Naive thymus-derived CD4-positive, alpha-beta T cell (primary cell): ENCODE results near the gene GRB7. TPM values are rescaled to one million over a fixed set of nuclear protein-coding genes. Genes with fewer than 3 reads are reported as not detected.
A peak's percentile ranks its signal among the peaks of the same experiment; 100 is the strongest.
"Not testable (repeated sequence)": the region's sequence is repeated elsewhere in the genome, so short reads cannot be mapped to it uniquely, and the experiment has no call there.

Experiments used
- ATAC-seq: fragments of 150-1000 bp; cut with Tn5 transposase; 2 replicates; pipeline ENCODE4 v1.10.0; 2021; ENCODE audit warnings: mild to moderate bottlenecking, moderate library complexity
- CTCF ChIA-PET: fragments of 350-600 bp; sonication (Branson Sonifier 250); formaldehyde crosslinking; loops from one replicate; lab custom pipeline; 2021; ENCODE audit warnings: antibody characterized with exemption; lab: Charles Lee
- POLR2A ChIA-PET: fragments of 350-600 bp; sonication (Branson Sonifier 250); formaldehyde crosslinking; loops from one replicate; lab custom pipeline; 2021; ENCODE audit warnings: antibody characterized with exemption, inconsistent platforms; lab: Charles Lee
- DNase-seq, 9 donors: peaks; one replicate each; pipeline versions ENCODE4 v3.0.0 to v3.0.0-alpha.2; 2020 to 2022; ENCODE audit warnings: mixed read lengths in 1 of 9
- H3K27ac ChIP-seq: one replicate; pipeline ENCODE4 v1.7.0; 2013; ENCODE audit warnings: mild to moderate bottlenecking, low read depth, low read length, moderate library complexity
- H3K27me3 ChIP-seq, 2 donors: one replicate each; pipeline ENCODE4 v1.7.0; 2013; ENCODE audit warnings: low read length in 2 of 2, mild to moderate bottlenecking in 2 of 2, moderate library complexity in 2 of 2; ENCODE audit not compliant: control insufficient read depth in 2 of 2, insufficient read depth in 2 of 2
- H3K36me3 ChIP-seq, 3 experiments: 1 replicate in 2 of 3; 2 replicates in 1 of 3; pipeline ENCODE4 v1.7.0; 2013; ENCODE audit warnings: low read length in 3 of 3, mild to moderate bottlenecking in 3 of 3, moderate library complexity in 1 of 3; ENCODE audit not compliant: insufficient read depth in 3 of 3, control insufficient read depth in 2 of 3
- H3K4me1 ChIP-seq, 2 donors: one replicate each; pipeline ENCODE4 v1.7.0; 2013; ENCODE audit warnings: low read length in 2 of 2, mild to moderate bottlenecking in 2 of 2, moderate library complexity in 1 of 2; ENCODE audit not compliant: control insufficient read depth in 2 of 2, insufficient read depth in 2 of 2
- H3K4me3 ChIP-seq: 2 replicates; pipeline ENCODE4 v1.7.0; 2013; ENCODE audit warnings: mild to moderate bottlenecking, low read length
- H3K9me3 ChIP-seq, 3 experiments: 1 replicate in 2 of 3; 2 replicates in 1 of 3; pipeline ENCODE4 v1.7.0; 2013; ENCODE audit warnings: low read length in 3 of 3; ENCODE audit not compliant: control insufficient read depth in 2 of 3
- H3K27ac Mint-ChIP-seq, 9 donors: one replicate each; pipeline ENCODE4 v1.8.0; 2020 to 2022; ENCODE audit warnings: mixed read lengths in 9 of 9, mild to moderate bottlenecking in 8 of 9, moderate library complexity in 5 of 9, inconsistent platforms in 2 of 9
- H3K27me3 Mint-ChIP-seq, 5 donors: one replicate each; pipeline ENCODE4 v1.8.0; 2021 to 2022; ENCODE audit warnings: mixed read lengths in 5 of 5, mild to moderate bottlenecking in 1 of 5
- H3K36me3 Mint-ChIP-seq, 5 donors: one replicate each; pipeline ENCODE4 v1.8.0; 2020 to 2022; ENCODE audit warnings: mixed read lengths in 5 of 5, mild to moderate bottlenecking in 3 of 5, inconsistent platforms in 1 of 5
- H3K4me1 Mint-ChIP-seq, 7 donors: one replicate each; pipeline ENCODE4 v1.8.0; 2020 to 2022; ENCODE audit warnings: mixed read lengths in 7 of 7, mild to moderate bottlenecking in 3 of 7, inconsistent platforms in 1 of 7
- H3K4me3 Mint-ChIP-seq, 10 donors: one replicate each; pipeline ENCODE4 v1.8.0; 2020 to 2022; ENCODE audit warnings: mild to moderate bottlenecking in 10 of 10, mixed read lengths in 10 of 10, moderate library complexity in 6 of 10, inconsistent platforms in 2 of 10
- H3K9me3 Mint-ChIP-seq, 11 donors: one replicate each; pipeline ENCODE4 v1.8.0; 2020 to 2022; ENCODE audit warnings: mixed read lengths in 11 of 11, mild to moderate bottlenecking in 4 of 11, inconsistent platforms in 1 of 11, moderate library complexity in 1 of 11
- intact Hi-C, 2 donors: fragments of 100-400 bp; cut with micrococcal nuclease; formaldehyde crosslinking; loops; one replicate each; pipeline ENCODE4 v1.15.1; 2023
- polyA plus RNA-seq, 2 donors: library from polyadenylated mRNA; unstranded; fragments of 300-500 nt; fragmentation: Illumina TruSeq; gene quantifications; one replicate each; pipeline ENCODE4 v1.2.3, GENCODE V29; 2021
- total RNA-seq, 6 experiments: library from RNA in 5 of 6; stranded (reverse) in 5 of 6; gene quantifications; 1 replicate in 5 of 6; 2 replicates in 1 of 6; pipeline ENCODE4 v1.2.3 and lab custom pipeline; 2021 to 2026

GRB7 gene
- total and polyA plus RNA-seq, 7 experiments from 2014 or later, result 0.99 TPM; not detected in 6

DNA sequence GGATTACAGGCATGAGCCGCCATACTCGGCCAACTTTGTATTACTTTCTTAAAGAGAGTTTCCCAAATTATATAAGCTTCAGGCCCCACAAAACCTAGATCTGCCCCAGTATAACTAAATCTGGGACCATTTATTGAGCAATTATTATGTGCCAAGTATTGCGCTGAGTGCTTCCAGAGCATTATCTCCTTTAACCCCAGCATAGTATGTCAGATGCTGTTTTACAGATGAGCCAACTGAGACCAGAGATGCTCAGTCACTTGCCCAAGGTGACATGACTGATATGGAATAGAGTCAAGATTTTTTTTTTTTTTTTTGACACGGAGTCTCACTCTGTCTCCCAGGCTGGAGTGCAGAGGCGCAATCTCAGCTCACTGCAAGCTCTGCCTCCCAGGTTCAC is 39.8 kb upstream of the GRB7 start:
- intact Hi-C loops, result no loop called here
- peaks cover 28 to 45% (median 29%) of the 10 kb centered on the region in 5 donors for H3K27me3 Mint-ChIP-seq
- H3K27ac Mint-ChIP-seq, result no peak overlapping the region
- DNase-seq (no peak), ATAC-seq (no peak)
- POLR2A ChIA-PET, result no interaction called here
- H3K36me3 Mint-ChIP-seq, result peaks cover 0 to 20% (median 6%) of the 10 kb centered on the region in 5 donors
- Histone ChIP-seq H3K4me3 (no peak overlapping the region), H3K4me1 (no peaks in the 10 kb centered on the region), H3K36me3 (no peaks in the 10 kb centered on the region), H3K27ac (no peak overlapping the region), H3K27me3 (peaks cover 3 to 14% of the 10 kb centered on the region in 2 donors), H3K9me3 (no peaks in the 10 kb centered on the region)
- H3K9me3 Mint-ChIP-seq, result peaks cover 0 to 2% (median 0%) of the 10 kb centered on the region in 11 donors
- CTCF ChIA-PET, result interaction anchor here (0.7 to 1.2 kb wide), 2 partner anchors 265 to 633 kb away, joined by 3 to 4 read pairs; partner anchors contain the start of gene GSDMA
- H3K4me3 Mint-ChIP-seq, result no peak overlapping the region
- peaks cover 0 to 18% (median 10%) of the 10 kb centered on the region in 7 donors for H3K4me1 Mint-ChIP-seq

DNA sequence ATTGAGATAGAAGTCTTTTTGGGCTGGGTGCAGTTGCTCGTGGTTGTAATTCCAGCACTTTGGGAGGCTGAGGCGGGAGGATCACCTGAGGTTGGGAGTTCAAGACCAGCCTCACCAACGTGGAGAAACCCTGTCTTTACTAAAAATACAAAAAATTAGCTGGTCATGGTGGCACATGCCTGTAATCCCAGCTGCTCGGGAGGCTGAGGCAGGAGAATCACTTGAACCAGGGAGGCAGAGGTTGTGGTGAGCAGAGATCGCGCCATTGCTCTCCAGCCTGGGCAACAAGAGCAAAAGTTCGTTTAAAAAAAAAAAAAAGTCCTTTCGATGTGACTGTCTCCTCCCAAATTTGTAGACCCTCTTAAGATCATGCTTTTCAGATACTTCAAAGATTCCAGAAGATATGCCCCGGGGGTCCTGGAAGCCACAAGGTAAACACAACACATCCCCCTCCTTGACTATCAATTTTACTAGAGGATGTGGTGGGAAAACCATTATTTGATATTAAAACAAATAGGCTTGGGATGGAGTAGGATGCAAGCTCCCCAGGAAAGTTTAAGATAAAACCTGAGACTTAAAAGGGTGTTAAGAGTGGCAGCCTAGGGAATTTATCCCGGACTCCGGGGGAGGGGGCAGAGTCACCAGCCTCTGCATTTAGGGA is 38.5 kb upstream of the GRB7 start:
- POLR2A ChIA-PET, result interaction anchor here (1.5 kb wide), 1 partner anchor 11 kb away, joined by 4 read pairs; the partner anchor contains the start of gene PGAP3
- CTCF ChIA-PET, result not testable (repeated sequence)

DNA sequence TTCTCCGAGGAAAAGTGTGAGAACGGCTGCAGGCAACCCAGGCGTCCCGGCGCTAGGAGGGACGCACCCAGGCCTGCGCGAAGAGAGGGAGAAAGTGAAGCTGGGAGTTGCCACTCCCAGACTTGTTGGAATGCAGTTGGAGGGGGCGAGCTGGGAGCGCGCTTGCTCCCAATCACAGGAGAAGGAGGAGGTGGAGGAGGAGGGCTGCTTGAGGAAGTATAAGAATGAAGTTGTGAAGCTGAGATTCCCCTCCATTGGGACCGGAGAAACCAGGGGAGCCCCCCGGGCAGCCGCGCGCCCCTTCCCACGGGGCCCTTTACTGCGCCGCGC is 38.0 kb upstream of the GRB7 start, which contains the start of gene ERBB2:
Gene ERBB2, plus strand, starts transcription at position 247 of the 330 bp plus-strand sequence. CDS start 175 bp downstream, outside the sequence.
- Mint-ChIP-seq H3K27ac (peak within 1 kb of the TSS in 1 of 9 donors; percentile 13), H3K27me3 (peaks cover 28 to 48% (median 29%) of the 10 kb centered on the region in 5 donors), H3K36me3 (peaks cover 0 to 16% (median 6%) of the 10 kb centered on the region in 5 donors), H3K4me1 (peaks cover 5 to 18% (median 10%) of the 10 kb centered on the region in 7 donors), H3K9me3 (peaks cover 0 to 2% (median 0%) of the 10 kb centered on the region in 11 donors), H3K4me3 (peak within 1 kb of the TSS in 9 of 10 donors; percentile 18 to 72 (median 45))
- DNase-seq (no peak), ATAC-seq (no peak)
- Histone ChIP-seq H3K4me1 (no peaks in the 10 kb centered on the region), H3K9me3 (no peaks in the 10 kb centered on the region), H3K27me3 (peaks cover 3 to 14% of the 10 kb centered on the region in 2 donors), H3K27ac (no peak within 1 kb of the TSS), H3K4me3 (no peak within 1 kb of the TSS), H3K36me3 (no peaks in the 10 kb centered on the region)
- ChIA-PET CTCF (no interaction called here), POLR2A (interaction anchor here (1.5 kb wide), 1 partner anchor 12 kb away, joined by 4 read pairs; the partner anchor contains the start of gene PGAP3)
- intact Hi-C loops, result no loop called here

More for the DNA sequence above, 38.5 kb upstream of the GRB7 start:
- ATAC-seq, DNase-seq, H3K9me3 ChIP-seq, H3K4me1 ChIP-seq, H3K27ac Mint-ChIP-seq, H3K9me3 Mint-ChIP-seq, H3K4me3 ChIP-seq, intact Hi-C loops, H3K36me3 ChIP-seq, H3K27ac ChIP-seq: not testable (repeated sequence)
- peak overlapping the region in 6 of 10 donors; percentile 30 to 72 (median 52) for H3K4me3 Mint-ChIP-seq
- H3K36me3 Mint-ChIP-seq, result peaks cover 0 to 20% (median 6%) of the 10 kb centered on the region in 5 donors
- H3K27me3 ChIP-seq, result peaks cover 3 to 14% of the 10 kb centered on the region in 2 donors
- peaks cover 5 to 18% (median 10%) of the 10 kb centered on the region in 7 donors for H3K4me1 Mint-ChIP-seq
- peaks cover 28 to 48% (median 29%) of the 10 kb centered on the region in 5 donors for H3K27me3 Mint-ChIP-seq

DNA sequence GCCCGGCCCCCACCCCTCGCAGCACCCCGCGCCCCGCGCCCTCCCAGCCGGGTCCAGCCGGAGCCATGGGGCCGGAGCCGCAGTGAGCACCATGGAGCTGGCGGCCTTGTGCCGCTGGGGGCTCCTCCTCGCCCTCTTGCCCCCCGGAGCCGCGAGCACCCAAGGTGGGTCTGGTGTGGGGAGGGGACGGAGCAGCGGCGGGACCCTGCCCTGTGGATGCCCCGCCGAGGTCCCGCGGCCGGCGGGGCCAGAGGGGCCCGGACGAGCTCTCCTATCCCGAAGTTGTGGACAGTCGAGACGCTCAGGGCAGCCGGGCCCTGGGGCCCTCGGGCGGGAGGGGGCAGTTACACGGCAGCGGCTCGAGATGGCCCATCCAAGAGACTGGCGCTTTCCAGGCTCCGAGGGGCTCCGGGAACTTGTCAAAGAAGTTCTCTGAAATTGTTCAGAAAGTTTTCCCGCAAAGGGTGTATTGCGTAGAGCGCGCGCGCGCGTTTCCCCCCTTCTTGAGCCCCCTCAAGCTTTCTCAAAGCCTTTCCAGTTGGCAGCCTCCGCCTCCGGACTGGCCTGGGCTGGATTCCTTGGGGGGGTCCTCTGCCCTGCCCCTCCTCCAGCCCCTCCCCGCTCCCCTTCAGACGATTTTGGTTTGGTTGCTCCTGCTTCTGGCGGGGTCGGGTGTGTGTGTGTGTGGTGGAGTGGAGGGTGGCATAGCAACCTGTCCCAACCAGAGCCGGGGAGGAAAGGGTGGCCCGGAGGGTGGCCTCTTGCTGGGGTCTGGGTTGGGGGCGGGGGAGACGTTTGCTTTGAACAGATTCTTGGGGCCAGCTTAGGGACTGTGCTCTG is 37.4 kb upstream of the GRB7 start:
- Histone ChIP-seq H3K4me3 (no peak overlapping the region), H3K4me1 (no peaks in the 10 kb centered on the region), H3K9me3 (no peaks in the 10 kb centered on the region), H3K27me3 (peaks cover 3 to 14% of the 10 kb centered on the region in 2 donors), H3K27ac (no peak overlapping the region), H3K36me3 (no peaks in the 10 kb centered on the region)
- peaks cover 28 to 48% (median 29%) of the 10 kb centered on the region in 5 donors for H3K27me3 Mint-ChIP-seq
- peak overlapping the region in 1 of 9 donors; percentile 13 for H3K27ac Mint-ChIP-seq
- peaks cover 0 to 12% (median 6%) of the 10 kb centered on the region in 5 donors for H3K36me3 Mint-ChIP-seq
- ChIA-PET CTCF (no interaction called here), POLR2A (interaction anchor here (1.5 kb wide), 1 partner anchor 12 kb away, joined by 4 read pairs; the partner anchor contains the start of gene PGAP3)
- intact Hi-C loops, result no loop called here
- peak overlapping the region in 6 of 10 donors; percentile 18 to 72 (median 43) for H3K4me3 Mint-ChIP-seq
- no peak for DNase-seq
- no peak for ATAC-seq
- peaks cover 0 to 2% (median 0%) of the 10 kb centered on the region in 11 donors for H3K9me3 Mint-ChIP-seq
- H3K4me1 Mint-ChIP-seq, result peaks cover 5 to 18% (median 10%) of the 10 kb centered on the region in 7 donors

DNA sequence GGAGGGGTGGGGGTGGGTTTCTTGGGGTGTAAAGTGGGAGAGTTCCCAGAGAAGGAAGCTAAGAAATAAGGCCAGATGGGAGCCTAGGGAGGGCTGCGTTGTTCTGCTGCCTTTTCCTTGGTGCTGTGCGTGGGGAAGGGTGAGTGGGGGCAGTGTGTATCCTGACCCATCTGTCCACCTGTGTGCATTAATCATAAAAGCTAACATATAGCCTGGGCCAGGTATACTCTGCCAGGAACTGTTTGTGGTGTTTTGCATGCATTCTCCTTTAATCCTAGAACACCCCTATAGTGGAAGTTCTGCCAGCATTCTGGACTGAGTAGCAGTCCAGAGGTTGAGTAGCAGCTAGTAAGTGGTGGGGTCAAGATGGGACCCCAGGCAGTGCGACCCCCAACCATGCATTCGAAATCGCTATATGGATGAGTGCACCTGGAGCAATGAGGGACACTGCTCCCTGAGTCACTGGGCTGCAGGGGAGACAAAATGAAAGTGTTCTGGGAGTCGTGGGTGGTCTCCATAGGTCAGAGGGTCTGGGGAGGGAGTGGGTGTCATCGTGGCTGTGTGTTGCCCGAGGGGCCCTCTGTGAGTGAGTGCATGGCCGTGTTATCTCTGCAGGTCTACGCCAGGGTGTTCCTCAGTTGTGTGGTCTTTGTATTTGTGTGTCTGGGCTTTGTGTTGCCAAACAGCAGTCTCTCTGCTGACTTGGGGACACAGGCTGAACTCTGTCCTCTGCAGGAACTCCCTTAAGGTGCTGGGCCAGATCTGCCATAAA is 36.5 kb upstream of the GRB7 start:
- intact Hi-C loops, result no loop called here
- peaks cover 0 to 2% (median 0%) of the 10 kb centered on the region in 11 donors for H3K9me3 Mint-ChIP-seq
- peak overlapping the region in 5 of 10 donors; percentile 18 to 53 (median 38) for H3K4me3 Mint-ChIP-seq
- no peak overlapping the region for H3K27ac ChIP-seq
- H3K4me1 ChIP-seq, result peaks cover 0 to under 1% of the 10 kb centered on the region in 2 donors
- H3K36me3 ChIP-seq, result no peaks in the 10 kb centered on the region
- ChIA-PET POLR2A (interaction anchor here (1.2 to 2.0 kb wide), 3 partner anchors 11 to 14 kb away, joined by 4 to 7 read pairs (median 5); partner anchors contain the start of gene PGAP3), CTCF (interaction anchor here (2.0 kb wide), 1 partner anchor 14 kb away, joined by 4 read pairs; the partner anchor contains the start of gene PGAP3)
- H3K27me3 ChIP-seq, result peaks cover 3 to 14% of the 10 kb centered on the region in 2 donors
- peaks cover 28 to 48% (median 29%) of the 10 kb centered on the region in 5 donors for H3K27me3 Mint-ChIP-seq
- H3K27ac Mint-ChIP-seq, result peak overlapping the region in 1 of 9 donors; percentile 13
- H3K4me1 Mint-ChIP-seq, result peaks cover 5 to 22% (median 10%) of the 10 kb centered on the region in 7 donors
- no peak overlapping the region for H3K4me3 ChIP-seq
- H3K36me3 Mint-ChIP-seq, result peaks cover 0 to 12% (median 6%) of the 10 kb centered on the region in 5 donors
- ATAC-seq (no peak), DNase-seq (no peak)
- no peaks in the 10 kb centered on the region for H3K9me3 ChIP-seq
